ENCODE data around the gene ATG13. TPM values are rescaled to one million over a fixed set of nuclear protein-coding genes. Genes with fewer than 3 reads are reported as not detected.
A peak's percentile ranks its signal among the peaks of the same experiment; 100 is the strongest.
"Not testable (repeated sequence)": the region's sequence is repeated elsewhere in the genome, so short reads cannot be mapped to it uniquely, and the experiment has no call there.

The ATG13 gene
- total RNA-seq, 1 experiment from 2014 or later: 74.7 TPM

DNA sequence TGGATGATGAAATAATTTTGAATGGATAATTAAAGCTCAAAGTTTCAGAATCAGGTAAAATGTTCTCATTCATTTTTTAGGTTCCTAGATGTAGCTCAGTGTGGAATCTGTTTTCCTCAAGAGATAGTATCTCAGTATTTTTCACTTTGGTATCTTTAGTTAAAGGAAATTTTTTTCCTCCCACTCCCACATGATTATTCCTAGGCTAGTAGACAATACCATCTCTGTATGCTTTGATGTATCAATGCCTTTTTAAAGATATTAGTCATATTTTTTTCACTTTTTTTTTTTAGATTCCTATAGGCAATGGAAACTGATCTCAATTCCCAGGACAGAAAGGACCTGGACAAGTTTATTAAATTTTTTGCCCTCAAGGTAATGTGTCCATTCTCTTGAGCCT is 26.6 kb downstream of the ATG13 start:
- no peak for DNase-seq (ENCODE audit: low read depth)

DNA sequence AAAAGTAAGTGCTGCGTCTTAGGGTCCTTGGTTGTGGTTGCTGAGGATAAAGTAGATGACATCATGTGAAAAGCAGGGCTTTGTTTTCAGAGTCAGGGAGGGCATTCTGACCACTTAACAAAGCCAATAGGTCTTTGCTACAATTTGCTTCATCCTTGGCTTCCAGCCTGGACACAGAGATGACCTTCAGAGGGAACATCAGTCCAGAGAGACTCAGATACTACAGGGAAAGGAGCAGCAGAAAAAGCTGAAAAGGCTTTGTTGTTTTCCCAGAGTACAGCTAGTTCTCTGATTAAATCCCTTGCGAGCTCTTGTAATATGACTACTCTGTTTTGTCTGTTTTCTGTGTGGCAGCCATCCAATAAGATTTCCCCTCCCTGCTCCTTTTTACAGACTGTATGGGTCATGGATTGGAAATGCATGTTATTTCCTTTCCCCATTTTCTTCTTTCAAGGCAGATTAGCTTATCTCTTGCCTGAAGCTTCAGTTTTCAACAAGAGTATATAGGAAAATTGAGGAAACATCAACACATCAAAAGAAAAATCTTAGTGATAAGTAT is 31.9 kb downstream of the ATG13 start:
- peak; percentile 86 for DNase-seq (ENCODE audit: low read depth)

DNA sequence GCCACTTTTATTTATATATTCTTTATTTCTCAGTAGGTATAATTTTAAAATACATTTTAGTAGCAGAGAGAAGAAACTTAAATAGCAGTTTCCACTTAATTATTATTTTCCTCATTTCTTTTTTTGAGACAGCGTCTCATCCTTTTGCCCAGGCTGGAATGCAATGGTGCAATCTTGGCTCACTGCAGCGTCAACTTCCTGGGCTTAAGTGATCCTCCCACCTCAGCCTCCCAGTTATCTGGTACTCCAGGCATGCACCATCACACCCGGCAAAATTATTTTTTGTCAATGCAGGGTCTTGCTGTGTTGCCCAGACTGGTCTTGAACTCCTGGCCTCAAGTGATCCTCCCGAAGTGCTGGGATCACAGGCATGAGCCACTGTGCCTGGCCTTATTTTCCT is 38.3 kb downstream of the ATG13 start:
- no peak for DNase-seq (ENCODE audit: low read depth)

DNA sequence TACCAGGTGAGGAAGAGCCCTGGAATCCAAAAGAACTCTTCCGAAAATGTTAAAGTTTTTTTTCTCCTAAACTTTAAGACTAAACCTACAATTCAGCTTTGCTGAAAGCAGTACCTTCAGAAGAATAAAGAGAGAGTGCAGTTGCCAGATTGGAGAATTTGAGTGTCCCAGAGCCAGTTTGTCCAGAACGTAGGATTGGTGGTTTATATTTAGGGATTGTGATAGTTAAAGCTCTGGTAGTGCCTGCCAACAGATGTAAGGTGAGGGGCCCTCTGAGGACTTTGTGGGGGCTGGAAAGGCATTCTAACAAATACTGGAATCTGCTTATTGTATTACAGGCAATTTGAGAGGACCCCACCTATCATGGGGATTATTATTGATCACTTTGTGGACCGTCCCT is 39.8 kb downstream of the ATG13 start:
- no peak for DNase-seq (ENCODE audit: low read depth)

GRCh38 chr11:46658259-46658658 is 40.9 kb downstream of the ATG13 start:
- no peak for DNase-seq (ENCODE audit: low read depth)

- DNase-seq (ENCODE audit: low read depth): no peak
Measured at GRCh38 chr11:46659908-46660307, 42.6 kb downstream of the ATG13 start.

DNA sequence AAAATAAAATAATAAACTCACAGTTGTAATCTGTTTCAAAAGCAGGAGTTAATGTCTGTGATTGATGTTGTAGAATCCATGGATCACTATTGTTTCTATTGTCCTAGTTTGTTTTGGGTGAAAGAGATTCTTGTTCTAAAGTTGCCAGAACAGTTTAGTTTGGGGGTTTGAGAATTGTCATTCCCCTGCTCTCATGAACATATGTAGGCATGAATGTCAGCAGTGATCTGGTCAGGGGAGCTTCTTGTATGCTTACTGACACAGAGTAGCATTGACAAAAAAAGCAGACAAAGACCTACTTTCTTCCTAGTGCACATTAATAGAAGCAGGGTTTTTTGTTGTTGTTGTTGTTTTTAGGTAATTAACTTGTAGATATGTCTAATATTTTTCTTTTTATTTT is 44.5 kb downstream of the ATG13 start:
- no peak for DNase-seq (ENCODE audit: low read depth)

DNA sequence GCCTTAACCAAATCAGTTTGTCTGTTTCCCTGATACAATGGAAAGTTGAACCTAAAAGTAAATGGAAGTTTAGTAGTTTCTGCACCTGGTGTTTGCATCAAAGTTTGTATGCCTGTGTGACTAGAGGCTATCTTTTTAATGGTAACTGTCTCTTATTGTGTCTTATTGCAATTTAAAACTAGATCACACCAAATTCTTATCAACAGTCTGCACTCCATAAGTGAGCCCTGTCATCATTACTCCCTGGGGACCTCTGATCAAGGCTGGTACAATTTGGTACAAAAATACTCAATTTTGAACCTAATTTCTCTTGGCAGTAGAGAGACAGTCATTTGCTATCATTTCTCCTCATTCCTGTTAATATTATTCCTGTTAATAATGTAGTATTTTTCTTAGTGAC is 45.0 kb downstream of the ATG13 start:
- DNase-seq (ENCODE audit: low read depth): no peak

- no peak for DNase-seq (ENCODE audit: low read depth)
Measured at GRCh38 chr11:46663277-46663940, 46.1 kb downstream of the ATG13 start.

- no peak for DNase-seq (ENCODE audit: low read depth)
Measured at GRCh38 chr11:46664612-46665011, 47.3 kb downstream of the ATG13 start.

DNA sequence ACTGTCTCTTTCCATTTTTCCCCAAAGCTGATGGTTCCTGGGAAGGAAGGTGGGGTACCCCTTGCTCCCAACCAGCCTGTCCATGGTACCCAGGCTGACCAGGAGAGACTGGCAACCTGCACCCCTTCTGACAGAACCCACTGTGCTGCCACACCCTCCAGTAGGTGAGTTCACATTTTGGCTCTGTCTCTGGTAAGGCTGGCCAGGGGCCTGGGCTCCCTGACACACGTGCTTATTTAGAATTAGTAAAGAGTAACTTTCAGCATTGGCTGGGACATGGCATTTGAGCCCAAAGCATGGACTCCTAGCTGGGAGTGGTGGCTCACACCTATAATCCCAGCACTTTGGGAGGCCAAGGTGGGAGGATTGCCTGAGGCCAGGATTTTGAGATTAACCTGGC is 48.0 kb downstream of the ATG13 start:
- no peak for DNase-seq (ENCODE audit: low read depth)

DNA sequence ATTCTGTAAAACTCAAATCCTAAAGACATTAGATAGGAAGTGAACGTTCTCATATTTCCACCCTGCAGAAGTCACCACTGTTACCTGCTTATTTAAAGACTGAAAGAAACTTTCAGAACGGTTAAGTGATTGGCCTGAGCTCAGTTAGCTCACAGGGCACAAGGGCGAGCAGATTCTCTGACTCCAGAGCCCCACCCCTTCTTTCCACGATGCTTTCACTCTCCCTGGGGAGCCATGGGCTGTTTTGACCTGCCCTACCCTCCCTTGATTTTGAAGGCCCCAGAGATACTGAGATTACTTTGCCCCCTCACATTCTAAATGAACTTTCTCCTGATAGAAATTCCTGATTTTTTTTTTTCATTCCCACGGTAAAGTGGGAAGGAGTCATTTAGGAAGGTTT is 49.2 kb downstream of the ATG13 start:
- DNase-seq (ENCODE audit: low read depth): no peak

DNA sequence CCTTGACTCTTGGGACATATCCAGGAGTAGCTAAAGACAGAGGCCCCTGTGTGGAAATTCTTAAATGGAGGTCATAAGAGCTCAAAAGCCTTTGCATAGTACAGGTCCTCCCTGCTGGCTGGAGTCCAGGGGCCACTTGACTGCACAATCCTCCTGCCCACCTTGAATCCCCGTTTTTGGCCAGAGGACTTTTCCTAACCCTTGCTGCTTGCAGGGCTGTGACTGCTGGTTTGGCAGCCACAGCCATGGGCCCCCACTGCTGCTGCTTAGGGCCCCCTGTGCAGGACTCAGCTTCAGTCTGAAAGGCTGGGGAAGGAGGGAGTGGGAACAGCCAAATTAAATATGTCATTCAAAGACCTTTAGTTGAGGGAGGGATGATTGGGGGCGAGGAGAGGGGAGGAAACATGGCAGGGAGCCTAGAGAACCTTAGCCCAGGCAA is 49.7 kb downstream of the ATG13 start:
- no peak for DNase-seq (ENCODE audit: low read depth)

- DNase-seq (ENCODE audit: low read depth): no peak
Measured at GRCh38 chr11:46668480-46669085, 51.2 kb downstream of the ATG13 start.

DNA sequence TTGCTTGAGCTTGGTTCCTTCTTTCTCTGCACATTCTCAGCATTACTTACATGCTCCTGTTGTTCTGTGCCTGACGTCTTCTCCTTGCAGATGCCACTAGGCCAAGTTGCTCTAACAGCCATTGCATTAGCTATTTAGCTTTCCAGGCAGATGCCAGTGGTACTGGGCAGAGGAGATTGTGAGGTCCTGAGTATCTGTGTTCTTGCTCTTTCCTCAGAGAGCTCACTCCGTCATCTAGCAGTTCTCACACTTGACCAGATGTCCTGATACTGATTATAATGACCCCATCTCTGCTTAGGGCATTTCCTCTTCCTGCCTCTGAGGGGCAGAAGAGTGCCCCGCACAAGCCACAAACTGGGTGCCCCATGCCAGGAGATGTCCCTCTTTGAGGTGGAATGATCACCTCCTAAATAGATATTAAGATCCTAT is 52.4 kb downstream of the ATG13 start:
- DNase-seq (ENCODE audit: low read depth): no peak

- DNase-seq (ENCODE audit: low read depth): not testable (repeated sequence)
Measured at GRCh38 chr11:46670521-46670920, 53.2 kb downstream of the ATG13 start.

DNA sequence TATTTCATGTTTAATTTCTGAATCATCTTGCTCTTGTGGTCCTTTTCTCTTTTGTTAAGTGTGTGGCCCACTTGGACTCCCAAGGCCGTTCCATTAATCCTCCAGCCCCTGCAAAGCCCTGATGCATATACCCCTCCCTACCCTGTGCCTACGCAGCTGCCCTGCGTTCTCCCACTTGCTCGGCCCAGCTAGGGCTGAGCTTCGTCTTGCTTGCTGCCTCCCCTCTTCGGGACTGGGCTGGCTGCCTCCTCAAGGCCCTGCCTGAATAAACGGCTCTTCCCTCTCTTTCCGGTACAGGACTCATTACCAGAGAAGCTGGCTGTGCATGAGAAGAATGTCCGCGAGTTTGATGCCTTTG is 54.6 kb downstream of the ATG13 start:
- DNase-seq (ENCODE audit: low read depth): no peak

DNA sequence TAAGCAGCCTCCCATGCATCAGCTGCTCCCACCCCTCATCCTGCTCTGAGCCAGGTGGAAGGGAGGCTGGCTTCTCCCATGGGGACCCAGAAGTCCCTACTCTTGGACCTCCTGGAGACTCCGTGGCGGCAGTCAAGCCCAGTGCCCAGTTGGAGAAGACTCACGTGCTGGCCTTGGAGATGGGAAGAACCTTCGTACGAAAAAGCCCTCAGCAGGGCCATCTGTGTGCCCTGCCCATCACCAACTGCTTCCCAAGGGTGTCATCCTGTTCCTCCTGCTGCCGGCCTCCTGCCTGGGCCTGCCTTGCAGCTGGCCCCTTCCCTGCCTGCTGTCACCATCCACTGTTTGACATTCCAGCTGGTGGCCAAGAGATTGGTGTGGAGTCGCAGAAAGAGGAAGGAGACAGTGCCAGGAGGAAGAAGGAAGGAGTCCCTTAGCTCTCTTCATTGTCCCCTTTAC is 55.1 kb downstream of the ATG13 start:
- DNase-seq (ENCODE audit: low read depth): no peak

GRCh38 chr11:46673713-46674462 is 56.5 kb downstream of the ATG13 start:
- DNase-seq (ENCODE audit: low read depth): no peak

DNA sequence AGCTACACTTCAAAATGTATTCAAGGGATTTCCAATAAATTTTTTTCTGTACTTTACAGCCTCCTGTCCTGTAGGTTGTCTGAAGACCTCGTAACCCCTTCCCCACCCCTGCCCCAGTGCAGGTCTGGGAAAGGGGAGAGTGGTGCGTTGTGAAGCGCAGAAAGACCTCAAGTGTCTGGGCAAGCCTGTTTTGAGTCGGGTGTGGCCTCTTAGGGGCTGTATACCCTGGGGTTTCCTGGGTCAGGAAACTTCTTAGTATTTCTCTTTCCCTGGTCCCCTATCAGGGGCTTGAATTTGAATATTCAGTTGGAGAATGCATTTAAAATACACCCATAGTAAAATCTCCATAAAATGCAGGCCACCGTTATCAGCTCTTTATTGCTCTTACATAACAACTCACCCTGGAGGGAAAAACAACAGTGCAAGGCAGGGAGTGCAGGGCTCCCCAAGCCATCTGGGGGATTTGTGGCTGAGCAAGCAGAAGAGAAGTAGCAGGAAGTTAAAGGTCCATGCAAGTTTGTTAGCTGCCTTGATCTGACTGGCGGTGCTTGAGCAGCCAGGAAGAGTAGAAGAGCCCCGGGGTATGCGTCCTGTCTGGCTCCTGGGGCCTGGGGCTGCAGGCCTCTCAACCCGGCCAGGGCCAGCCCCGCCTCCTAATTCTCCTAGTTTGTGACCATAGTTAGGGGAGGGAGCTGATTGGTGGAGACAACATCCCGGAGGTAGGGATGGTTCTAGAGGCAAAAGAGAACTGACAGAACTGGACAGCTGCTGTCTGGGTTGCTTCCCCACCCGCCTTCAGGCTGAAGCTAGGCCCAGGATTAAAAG is 57.3 kb downstream of the ATG13 start:
- DNase-seq (ENCODE audit: low read depth): no peak

DNA sequence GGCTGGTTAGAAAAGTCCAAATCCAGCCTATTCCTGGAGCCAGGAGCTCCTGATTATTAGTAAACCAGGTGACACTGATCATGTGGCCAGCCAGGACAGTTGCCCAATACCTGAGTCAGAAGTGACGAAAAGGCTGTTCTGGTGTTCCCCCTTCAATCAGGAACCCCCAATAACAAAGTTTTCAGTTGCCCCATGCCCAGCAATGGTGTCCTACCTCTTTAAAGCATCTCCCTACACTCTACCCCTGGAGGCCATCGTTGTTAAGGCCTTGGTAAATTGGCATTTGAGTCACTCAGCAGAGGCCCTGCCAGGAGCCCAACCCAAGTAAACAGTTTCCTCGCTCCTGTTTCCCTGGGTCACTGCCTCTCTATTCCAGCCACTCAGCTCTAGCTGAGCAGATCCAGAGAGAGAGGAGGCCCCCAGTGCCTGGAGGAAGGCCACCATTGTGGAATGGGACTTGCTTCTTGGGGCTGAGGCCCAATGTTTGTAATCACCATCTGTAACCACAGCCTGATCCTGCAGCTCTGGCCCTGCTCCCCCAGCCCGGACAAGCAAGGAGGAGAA is 58.0 kb downstream of the ATG13 start:
- peak; percentile 23 for DNase-seq (ENCODE audit: low read depth)
